Measurements from ENCODE around the gene PDE9A.

The PDE9A gene

DNA sequence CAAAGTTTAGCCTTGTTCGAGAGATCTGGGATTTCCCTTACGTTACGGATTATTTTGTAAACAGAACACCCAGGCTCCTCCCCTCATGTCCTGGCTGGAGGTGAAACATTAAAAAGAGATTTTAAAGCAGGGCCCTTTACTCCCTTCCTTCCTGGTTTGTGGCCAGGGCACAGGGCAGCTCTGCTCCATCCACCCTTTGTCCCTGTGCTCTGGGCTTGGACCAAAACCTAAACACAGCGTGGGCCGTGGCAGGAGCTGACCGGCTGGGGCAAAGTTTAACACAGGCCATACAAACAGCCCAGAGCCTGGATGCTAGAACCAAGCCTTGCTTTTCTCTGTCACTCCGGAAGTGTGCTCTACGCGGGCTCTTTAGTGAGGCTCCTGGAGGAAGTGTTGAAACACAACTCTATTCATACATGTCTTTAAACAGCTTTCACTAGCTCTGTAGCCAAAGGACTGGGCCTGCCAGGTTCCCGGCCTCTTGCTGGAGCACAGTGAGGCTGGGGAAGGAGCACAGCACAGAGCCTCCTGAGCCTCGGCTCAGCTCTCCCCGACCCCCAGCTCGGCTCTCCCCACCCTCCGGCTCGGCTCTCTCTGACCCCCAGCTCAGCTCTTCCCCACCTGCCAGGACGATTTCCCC, 84.7 kb downstream of the PDE9A start:
- DNase-seq (ENCODE audit: low read depth in 2 of 2): no peak

DNA sequence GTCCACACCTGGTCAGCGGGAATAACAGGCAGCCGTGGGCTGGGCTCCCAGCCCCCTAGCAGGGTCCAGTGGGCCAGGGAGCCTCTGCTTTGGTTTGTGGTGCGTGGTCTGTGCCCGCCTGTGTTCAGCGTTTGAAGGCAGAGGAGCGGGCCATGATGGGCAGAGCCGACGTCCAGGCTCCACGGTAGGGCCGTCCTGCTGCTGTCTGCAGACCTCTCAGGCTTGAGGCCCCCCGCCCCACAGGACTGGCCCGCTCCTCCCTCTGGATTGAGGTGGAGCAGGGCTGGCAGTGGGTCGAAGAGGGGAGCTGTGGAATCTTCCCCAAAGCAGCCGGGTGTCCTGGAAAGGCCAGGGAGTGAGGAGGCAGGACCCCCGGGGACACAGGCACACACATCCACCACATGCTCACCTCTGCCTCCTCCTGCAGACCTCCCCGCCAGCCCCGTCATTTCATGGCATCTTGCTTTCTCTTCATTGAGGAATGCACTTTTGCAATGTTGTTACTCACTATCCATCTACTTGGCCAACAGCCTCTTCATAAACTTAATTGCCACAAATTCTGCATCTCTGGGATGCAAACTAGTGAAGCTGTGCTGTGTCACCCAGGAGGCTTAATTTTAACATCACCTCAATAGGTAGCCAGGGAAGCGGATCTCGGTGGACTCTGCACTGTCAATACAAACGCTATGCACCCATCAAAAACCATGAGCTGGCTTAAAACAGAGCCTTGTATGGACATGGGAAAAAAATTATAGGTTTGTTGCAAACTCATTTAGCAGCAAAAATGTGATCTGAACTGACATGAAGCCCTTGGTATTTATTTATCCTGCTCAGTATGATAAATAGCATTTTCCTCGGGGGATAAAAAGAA, 85.9 kb downstream of the PDE9A start:
- no peak for DNase-seq (ENCODE audit: low read depth in 2 of 2)

DNA sequence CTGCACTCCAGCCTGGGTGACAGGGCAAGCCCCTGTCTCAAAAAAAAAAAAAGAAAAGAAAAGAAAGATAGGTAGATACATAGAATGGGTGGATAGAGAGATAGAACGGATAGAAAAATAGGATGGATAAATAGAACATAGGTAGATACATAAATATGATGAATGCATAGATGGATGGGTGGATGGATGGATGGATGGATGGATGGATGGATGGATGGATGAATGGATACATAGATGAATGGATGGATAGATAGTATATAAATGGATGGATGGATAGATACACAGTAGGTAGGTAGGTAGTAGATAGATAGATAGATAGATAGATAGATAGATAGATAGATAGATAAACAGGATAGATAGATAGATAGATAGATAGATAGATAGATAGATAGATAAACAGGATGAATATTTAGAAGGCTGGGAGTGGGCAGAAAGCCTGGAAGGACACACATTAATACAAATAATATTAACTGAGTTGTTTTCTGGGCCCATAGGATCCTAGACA, 87.0 kb downstream of the PDE9A start:
- DNase-seq (ENCODE audit: low read depth in 2 of 2): no peak

DNA sequence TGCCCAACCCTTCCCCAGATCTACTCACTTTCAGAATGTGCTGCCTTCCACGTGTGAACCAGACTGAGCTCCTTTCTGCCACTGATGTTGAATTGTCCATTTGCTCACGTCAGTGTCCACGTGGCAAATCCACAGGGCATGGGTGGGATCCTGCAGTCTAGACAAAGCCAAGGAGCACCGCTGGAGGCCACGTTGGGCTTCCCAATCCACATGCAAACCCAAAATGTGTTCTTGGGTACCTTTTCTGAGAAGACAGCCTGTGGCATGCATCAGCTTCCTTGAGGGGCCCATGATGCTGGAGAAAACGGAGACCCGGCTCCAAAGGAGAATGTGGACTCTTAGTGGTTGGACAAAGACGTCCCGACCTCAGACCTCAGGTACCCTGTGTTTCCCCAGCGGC, 87.6 kb downstream of the PDE9A start:
- DNase-seq (ENCODE audit: low read depth in 2 of 2): no peak

DNA sequence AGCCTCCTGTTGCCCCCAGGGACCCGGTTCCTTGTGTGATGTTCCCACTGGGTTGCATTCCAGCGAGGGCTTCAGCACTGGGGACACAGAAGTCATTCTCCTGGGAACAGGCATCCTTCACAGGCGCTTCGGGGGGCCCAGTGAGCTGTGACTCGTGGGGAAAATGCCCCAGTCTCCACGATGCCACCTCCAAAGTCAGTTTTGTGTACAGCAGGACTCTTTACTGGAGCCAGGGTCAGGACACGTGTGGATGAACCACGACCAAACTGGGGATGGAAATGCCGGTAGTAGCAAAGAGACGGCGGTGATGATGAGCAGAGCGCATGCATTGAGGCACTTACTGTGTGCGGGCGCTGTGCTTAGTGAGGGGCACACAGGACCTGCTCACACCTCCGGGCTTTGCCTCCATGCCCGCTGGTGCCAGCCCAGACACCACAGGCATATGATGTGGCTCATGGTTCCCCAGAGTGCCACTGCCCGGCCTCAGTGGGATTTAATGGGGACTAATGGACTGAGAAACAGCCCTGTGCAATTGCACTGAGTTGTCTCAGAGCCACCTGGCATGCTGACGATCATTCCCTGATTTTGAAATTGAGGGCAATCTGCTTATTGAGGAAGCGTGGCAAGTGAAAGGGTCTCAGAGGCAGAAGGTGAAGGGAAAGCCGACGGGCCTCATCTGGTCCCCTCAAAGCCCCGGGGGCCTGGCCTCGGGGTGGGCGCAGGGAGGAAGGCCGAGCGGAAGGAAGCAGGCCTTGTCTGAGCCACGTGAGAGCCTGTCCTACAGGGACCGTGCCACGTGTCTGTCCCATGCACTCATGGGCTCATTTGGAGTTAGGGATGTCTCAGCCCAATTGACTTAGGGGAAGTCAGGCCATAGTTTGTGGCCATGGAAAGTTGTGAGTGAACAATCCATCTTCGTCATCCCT, 91.4 kb downstream of the PDE9A start:
- no peak for DNase-seq (ENCODE audit: low read depth in 2 of 2)

DNA sequence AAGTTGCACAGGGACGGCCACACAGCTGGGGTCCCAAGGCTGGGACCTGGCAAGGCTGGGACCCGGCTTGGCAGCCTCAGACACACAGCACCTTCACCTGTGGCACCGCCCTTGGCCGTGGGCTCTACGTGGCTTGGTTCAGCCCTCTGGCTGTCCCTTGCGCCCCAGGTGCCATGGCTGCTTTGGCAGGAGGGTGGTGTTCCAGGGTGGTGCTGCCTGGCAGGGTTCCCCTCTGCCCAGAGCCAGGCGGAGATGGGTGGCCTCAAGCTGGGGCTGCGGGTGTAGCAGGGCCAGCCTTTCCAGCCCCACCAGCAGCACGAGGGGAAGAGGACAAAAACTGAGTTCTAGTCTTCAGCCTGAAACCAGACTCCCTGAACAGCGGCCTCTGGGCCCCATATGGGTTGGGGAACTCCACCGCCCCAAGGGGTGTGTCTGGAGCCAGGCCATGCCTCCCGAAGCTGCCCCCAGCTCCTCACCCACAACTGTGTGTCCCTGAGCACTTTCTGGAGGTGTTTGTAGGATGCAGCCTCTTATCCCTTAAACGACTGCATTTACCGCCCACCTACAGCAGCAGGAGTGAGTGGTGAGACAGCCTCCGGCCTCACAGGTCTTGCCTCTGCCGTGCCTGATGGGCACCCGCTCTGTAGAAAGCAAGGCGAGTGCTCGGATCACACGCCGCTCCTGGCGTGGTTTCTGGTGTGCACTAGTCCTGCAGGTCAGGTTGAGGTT, 92.3 kb downstream of the PDE9A start:
- DNase-seq (ENCODE audit: low read depth in 2 of 2): no peak

DNA sequence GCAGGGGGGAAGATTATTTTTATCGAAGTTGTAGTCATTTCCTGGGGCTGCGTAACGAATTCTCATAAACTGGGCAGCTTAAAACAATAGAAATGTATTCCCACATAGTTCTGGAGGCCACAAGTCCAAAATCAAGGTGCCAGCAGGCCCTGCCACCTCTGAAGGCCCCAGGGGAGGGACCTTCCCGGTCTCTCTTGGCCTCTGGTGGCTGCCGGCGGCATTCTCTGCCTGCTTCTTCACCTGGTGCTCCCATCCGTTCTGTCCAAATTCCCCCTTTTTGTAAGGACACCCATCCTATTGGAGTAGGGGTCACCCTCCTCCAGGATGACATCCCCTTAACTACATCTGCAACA, 92.8 kb downstream of the PDE9A start:
- no peak for DNase-seq (ENCODE audit: low read depth in 2 of 2)

DNA sequence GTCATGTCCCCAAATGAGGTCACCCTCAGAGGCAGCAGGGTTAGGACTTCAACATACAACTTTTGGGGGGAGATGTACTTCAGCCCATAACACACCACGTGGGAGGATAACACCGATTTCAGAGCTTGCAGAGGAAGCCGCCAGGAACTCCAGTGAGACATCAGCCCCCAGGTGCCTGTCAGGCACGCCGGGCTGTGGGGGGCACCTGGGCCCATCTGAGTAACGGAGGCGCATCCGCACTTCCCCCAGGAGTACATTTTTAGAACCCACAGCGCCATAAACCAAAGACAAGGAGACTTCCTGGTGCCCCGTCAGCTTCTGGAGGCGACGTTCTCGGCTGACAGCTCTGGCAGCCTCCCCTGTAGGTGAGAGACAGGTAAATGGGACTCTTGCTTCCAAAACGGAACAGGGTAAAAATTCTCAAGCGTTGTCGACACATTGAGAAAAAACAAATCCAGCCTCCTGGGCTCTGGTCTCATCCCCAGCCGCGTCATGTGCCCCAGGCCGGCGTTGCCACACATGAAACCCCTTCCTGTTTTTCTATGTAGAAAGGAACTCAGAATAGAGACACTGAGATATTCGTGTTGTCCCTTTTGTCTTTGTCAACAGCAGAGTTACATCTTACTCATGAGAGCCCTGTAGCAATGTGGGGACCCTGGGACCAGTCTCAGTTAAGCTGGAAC, 93.3 kb downstream of the PDE9A start:
- peak; percentile 4 to 32 for DNase-seq (ENCODE audit: low read depth in 2 of 2)

DNA sequence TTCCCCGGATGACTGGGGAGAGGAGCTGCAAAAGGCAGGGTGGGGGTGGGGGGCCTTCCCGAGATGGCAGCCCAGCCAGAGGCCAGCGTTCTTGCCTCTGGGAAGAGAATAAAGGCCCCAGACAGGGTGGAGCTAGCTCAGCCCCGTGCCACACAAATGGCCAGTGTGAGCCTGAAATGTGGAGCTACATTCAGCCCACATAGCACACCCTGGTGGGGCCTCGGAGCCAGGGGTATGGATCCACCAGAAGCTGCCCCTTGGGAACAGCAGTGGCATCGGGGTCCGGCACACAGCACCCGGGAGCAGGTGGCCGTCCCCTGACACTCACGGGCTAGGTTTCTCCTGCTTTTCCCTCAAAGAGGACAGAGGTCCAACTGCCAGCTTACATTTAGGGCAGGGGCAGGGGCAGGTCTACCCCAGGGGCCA, 93.9 kb downstream of the PDE9A start:
- no peak for DNase-seq (ENCODE audit: low read depth in 2 of 2)

DNA sequence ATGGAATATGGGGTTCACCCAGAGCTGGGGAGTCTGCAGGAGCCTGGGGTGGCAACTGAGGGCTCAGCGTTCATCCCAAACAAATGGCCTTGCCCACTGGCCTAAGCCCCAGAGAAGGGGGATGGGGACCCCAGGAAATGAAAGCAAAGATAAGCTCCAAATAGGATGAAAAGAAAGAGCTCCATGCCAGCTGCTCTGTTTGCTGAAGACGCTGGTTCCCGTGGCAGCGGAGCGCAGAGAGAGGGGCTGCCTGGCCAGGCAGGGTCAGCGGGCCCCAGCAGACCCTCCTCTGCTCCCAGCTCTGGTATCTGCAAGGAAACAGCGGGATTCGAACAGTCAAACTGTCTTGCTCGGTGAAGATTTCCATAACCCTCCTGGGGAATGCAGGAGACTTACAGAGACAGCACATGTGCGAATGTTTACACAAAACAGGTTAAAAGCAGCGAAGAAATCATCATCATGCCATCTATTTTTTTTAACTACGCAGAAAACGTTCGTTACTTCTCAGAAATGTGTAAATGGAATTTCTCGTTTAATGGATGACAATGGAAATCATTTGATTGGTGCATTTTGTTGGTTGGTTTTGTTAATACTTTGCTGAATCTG, 94.4 kb downstream of the PDE9A start:
- no peak for DNase-seq (ENCODE audit: low read depth in 2 of 2)

DNA sequence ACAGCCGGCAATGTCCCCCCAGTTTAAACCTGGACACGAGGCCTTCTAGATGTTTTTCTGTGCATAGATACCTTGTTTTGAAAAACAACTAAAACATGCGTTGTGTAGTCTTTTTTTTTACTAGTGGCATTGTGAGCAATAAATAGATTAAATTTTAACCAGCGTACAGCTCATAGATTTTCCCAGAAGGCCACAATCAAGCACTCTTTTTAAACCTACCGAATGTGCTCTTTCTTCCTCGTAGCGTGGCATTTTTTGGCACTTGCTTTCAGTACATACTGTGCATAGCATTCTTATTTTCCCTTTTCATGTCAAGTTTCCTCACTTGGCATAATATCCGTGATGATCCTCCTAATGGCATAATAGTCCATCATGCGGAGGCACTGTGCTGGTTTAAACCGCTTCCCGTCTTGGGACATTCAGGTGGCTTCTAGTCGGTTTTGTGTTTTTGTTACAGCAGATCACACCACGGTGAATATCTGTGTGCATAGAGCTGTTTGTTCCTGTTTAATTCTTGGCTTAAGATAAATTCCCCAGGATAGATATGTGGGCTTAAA, 95.3 kb downstream of the PDE9A start:
- DNase-seq (ENCODE audit: low read depth in 2 of 2): no peak

DNA sequence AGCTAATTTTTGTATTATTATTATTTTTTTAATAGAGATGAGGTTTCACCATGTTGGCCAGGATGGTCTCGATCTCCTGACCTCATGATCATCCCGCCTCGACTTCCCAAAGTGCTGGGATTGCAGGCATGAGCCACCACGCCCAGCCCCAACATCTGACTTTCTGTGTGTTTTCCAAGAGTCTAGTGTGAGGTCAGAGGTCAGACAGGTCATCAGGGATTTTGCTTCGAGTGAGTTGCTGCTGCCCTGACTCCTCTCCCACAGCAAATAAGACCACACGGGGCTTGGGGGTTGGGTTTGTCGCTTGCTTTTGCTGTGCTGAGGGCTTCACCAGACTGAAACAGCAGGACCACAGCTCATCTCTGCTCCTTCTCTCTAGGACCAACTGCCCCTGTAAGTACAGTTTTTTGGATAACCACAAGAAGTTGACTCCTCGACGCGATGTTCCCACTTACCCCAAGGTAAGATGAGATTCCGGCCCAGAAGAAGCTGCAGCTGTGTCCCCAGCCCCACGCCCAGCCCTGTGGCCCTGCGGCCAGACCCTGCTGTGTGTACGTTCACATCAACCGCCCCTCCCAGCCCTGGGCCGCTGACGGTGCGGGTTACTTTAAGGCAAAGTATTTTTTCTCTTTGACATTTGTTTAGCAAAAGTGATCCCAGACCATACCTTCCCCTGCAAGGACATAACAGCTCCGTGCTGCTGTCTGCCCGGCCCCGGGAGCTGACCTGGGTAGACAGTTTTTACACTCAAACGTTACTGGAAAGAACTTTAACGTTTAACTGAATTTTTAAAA, 97.5 kb downstream of the PDE9A start:
- no peak for DNase-seq (ENCODE audit: low read depth in 2 of 2)

DNA sequence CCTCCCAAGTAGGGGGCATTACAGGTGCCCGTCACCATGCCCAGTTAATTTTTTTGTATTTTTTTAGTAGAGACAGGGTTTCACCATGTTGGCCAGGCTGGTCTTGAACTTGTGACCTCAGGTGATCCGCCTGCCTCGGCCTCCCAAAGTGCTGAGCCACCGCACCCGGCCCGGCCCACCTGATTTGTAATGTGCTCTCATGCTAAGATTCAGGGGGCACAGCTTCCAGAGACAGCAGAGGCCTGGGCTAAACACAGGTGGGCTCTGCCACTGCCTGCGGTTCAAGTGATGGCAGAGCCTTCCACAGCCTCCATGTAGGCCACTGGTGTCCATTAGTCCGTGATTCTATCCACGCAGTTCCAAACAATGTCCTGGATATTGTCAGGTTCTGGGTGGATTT, 98.4 kb downstream of the PDE9A start:
- no peak for DNase-seq (ENCODE audit: low read depth in 2 of 2)

DNA sequence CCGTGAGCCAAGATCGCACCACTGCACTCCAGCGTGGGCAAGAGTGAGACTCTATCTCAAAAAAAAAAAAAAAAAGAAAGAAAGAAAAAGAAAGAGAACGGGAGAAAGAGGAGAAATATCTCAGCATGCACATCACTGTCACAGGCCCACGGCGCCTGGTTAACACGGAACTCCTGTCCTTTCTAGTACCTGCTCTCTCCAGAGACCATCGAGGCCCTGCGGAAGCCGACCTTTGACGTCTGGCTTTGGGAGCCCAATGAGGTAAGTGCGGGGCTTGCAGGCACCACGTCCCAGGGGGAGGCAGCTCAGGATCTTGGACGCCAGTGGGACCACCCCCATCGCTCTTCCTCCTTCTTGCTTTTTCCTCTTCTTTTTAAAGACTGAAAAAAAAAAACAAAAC, 100.4 kb downstream of the PDE9A start:
- DNase-seq (ENCODE audit: low read depth in 2 of 2): no peak

DNA sequence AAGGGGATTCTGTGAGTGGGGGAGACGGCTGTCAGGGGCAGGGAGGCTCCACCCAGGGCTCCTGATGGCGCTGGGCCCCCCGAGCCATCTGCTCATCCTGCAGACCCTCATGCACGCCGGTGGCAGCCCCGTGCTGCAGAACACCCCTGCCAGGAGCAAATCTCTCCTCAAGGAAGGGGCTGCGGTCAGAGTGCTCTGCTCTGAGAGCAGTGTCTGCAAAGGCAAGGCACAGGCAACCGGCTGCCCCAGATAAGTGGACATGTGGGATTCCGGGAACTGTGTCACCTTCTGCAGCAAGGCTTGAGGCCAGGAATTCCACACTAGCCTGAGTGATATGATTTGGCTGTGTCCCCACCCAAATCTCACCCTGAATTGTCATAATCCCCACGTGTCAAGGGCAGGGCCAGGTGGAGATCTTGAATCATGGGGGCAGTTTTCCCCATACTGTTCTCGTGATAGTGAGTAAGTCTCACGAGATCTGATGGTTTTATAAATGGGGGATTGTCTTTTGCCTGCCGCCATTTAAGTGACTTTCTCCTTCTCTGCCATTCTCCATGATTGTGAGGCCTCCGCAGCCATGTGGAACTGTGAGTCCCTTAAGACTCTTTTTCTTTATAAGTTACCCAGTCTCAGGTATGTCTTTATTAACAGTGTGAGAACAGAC, 101.0 kb downstream of the PDE9A start:
- no peak for DNase-seq (ENCODE audit: low read depth in 2 of 2)

DNA sequence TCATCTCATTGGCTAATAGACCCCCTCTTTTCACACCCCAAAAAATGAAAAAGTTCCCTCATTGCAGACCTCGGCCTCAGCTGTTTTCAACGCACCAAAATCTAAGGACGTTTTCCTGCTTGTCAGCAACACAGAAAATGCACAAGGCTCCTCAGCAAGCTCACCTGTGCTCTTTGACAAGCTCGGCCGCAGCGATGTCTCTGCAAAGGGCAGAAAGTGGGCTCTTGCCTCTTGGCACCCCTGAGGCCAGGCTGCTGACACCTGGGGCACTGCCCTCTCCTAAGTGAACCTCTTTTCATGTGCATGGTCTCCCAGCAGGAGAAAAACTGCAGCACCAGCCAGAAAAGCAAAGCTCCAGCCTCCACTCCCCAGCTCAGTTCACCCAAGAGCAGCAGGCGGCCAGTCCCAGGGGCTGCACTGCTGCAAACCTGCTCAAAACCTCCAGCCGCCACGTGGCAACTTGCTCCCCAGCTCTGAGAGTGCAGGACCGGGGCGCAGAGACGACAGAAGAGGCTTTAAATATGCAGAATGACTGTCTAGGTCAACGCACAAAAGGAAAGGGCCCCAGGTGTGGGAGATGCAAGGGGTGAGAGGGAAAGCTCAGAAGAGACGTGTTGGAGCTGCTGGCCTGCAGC, 101.7 kb downstream of the PDE9A start:
- no peak for DNase-seq (ENCODE audit: low read depth in 2 of 2)

DNA sequence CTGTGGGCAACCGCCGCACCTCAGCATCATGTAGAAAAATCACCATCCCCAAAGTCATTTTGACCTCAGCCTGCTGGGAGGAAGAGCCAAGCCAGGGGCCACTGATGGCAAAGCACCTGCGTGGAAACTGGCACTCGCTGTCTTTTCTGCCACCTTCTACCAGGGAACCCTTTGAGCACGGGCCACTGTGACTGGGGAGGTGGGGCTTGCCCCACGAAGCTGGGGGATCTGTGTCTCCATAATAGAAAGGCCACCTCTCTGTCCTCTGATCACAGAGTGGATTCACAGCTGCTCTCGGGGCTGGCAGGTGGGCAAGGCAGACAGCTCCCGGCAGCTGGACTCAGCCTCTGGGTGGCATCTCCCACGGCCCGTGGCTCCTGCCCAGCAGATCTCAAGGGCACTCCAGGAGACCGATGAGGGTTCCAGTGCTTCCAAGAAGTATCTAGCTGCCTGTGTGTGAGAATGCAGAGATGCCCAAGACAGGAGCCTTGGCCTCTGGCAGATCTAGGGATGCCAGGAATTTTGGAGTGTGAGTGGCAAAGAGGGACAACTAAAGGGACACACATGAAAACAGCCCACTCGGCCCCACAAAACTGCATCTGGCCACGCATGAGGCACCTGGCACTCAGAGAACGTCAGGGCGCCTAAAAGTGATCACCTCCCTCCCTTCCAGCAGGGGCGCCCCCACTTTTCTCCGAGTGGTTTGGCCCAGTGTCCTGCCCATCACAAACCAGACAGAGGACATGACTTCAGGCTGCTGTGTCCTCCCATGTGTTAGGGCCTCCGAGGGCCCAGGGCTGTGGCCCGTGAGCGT, 102.6 kb downstream of the PDE9A start:
- no peak for DNase-seq (ENCODE audit: low read depth in 2 of 2)
